Spleen (tissue), 7 donors: Measurements from ENCODE around the gene PTP4A2.
A peak's percentile ranks its signal among the peaks of the same experiment; 100 is the strongest.

Source experiments
- POLR2A ChIP-seq, 3 donors: fragments of 450-650 bp; IDR thresholded peaks; one replicate each; pipeline ENCODE4 v1.5.1; 2017; ENCODE audit warnings: antibody characterized with exemption in 3 of 3, mild to moderate bottlenecking in 1 of 3
- TF ChIP-seq, protein P1 (sequence below), 11 experiments: fragments of 200-600 bp in 7 of 11; fragments of 450-650 bp in 4 of 11; sonication (generic) in 4 of 11; IDR thresholded peaks in 8 of 11; conservative IDR thresholded peaks in 3 of 11; 1 replicate in 7 of 11; 2 replicates in 4 of 11; pipeline versions ENCODE4 v1.4.0 to v1.8.0; 2016 to 2021; ENCODE audit warnings: antibody characterized with exemption in 11 of 11, inconsistent platforms in 4 of 11, mild to moderate bottlenecking in 1 of 11
- donor health status: DM: no; HTN: no; CAD: no; lungs with moderate emphysema.
- donor health status: DM: no; HTN: no; CAD: no.
- donor health status: DM: no; HTN: no; CAD: no.

DNA sequence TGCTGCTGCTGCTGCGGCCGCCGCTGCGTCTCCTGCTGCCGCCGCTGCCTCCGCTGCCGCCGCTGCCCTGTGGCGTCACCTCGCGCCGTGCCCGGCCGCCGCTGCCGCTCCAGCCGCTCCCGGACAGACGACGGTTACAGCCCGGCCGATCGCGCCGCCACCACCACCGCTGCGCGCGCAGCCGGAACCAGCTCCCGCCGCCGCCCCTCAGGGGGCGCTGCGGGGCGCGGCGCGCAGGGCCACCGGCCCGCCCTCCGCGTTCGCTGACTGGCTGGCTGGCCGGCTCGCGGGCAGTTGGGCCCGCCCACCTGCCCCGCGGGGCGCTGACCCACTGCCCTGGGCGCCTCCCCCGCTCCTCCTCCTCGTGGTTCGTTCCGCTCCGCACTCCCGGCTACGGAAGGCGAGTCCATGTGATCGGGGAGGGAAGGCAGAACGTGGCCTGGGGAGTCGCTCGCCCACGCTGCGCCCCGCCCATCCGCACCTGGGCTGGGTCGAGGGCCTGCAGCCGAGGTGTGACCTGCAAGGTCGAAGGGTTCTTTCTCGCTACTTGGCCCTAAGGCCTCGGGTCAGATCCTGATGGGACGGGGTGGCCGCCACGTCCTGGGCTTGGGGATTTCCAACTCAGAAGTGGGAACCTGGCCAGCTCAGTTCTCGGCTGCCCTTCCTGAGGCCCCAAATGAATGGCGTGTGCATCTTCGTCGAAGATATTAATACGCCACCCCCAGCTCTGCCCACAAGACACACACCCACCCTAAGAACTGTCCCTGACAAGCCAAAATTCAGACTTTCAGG is at the start of gene PTP4A2:
- TF ChIP-seq, protein P1, sequence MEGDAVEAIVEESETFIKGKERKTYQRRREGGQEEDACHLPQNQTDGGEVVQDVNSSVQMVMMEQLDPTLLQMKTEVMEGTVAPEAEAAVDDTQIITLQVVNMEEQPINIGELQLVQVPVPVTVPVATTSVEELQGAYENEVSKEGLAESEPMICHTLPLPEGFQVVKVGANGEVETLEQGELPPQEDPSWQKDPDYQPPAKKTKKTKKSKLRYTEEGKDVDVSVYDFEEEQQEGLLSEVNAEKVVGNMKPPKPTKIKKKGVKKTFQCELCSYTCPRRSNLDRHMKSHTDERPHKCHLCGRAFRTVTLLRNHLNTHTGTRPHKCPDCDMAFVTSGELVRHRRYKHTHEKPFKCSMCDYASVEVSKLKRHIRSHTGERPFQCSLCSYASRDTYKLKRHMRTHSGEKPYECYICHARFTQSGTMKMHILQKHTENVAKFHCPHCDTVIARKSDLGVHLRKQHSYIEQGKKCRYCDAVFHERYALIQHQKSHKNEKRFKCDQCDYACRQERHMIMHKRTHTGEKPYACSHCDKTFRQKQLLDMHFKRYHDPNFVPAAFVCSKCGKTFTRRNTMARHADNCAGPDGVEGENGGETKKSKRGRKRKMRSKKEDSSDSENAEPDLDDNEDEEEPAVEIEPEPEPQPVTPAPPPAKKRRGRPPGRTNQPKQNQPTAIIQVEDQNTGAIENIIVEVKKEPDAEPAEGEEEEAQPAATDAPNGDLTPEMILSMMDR (IDR thresholded peaks at IDR 0.05 in 8 of 11, conservative IDR thresholded peaks at IDR 0.05 in 3 of 11) = peak in 8 of 11 experiments; percentile 18 to 89 (median 70)
- TF ChIP-seq POLR2A (IDR thresholded peaks at IDR 0.05) = peak in 2 of 3 donors; percentile 71 to 92
